HEK293 (cell line): ENCODE results near the gene CLCN3.

Source experiments
- GLI4 ChIP-seq: fragments of 450-650 bp; formaldehyde crosslinking; IDR thresholded peaks from 2 replicates; pipeline ENCODE4 v1.5.1; 2016; ENCODE audit warnings: missing biosample characterization, missing genetic modification characterization
- PATZ1 ChIP-seq: fragments of 450-650 bp; formaldehyde crosslinking; IDR thresholded peaks from 2 replicates; pipeline ENCODE4 v1.5.1; 2016; ENCODE audit warnings: missing biosample characterization, missing genetic modification characterization
- PRDM1 ChIP-seq: fragments of 450-650 bp; formaldehyde crosslinking; IDR thresholded peaks from 2 replicates; pipeline ENCODE4; 2016; ENCODE audit warnings: missing biosample characterization, missing genetic modification characterization
- SP2 ChIP-seq: fragments of 450-650 bp; formaldehyde crosslinking; IDR thresholded peaks from 2 replicates; pipeline ENCODE4 v1.5.1; 2016; ENCODE audit warnings: missing biosample characterization, missing genetic modification characterization
- TRIM28 ChIP-seq: IDR thresholded peaks from 2 replicates; pipeline ENCODE4 v1.6.1; 2011; ENCODE audit warnings: low read length, control low read depth, borderline replicate concordance
- ZNF16 ChIP-seq: fragments of 450-650 bp; formaldehyde crosslinking; IDR thresholded peaks from 2 replicates; pipeline ENCODE4 v1.5.1; 2016; ENCODE audit warnings: low read depth, missing biosample characterization, missing genetic modification characterization
- ZNF2 ChIP-seq: fragments of 450-650 bp; formaldehyde crosslinking; IDR thresholded peaks from 2 replicates; pipeline ENCODE4 v1.5.1; 2016; ENCODE audit warnings: missing biosample characterization, missing genetic modification characterization
- ZNF211 ChIP-seq: fragments of 450-650 bp; formaldehyde crosslinking; IDR thresholded peaks from 2 replicates; pipeline ENCODE4 v1.5.1; 2016; ENCODE audit warnings: low read depth, missing biosample characterization, missing genetic modification characterization
- ZNF335 ChIP-seq: fragments of 450-650 bp; formaldehyde crosslinking; conservative IDR thresholded peaks from 2 replicates; pipeline ENCODE4 v1.5.1; 2016; ENCODE audit warnings: missing biosample characterization, missing genetic modification characterization
- ZNF362 ChIP-seq: fragments of 450-650 bp; formaldehyde crosslinking; IDR thresholded peaks from 2 replicates; pipeline ENCODE4 v1.5.1; 2016; ENCODE audit warnings: missing biosample characterization, missing genetic modification characterization
- ZNF394 ChIP-seq: fragments of 450-650 bp; formaldehyde crosslinking; IDR thresholded peaks from 2 replicates; pipeline ENCODE4 v1.5.1; 2016; ENCODE audit warnings: missing biosample characterization, missing genetic modification characterization, mild to moderate bottlenecking, moderate library complexity, borderline replicate concordance
- ZNF518A ChIP-seq: fragments of 450-650 bp; formaldehyde crosslinking; conservative IDR thresholded peaks from 2 replicates; pipeline ENCODE4 v1.5.1; 2016; ENCODE audit warnings: low read depth, missing biosample characterization, missing genetic modification characterization
- ZNF692 ChIP-seq: fragments of 450-650 bp; formaldehyde crosslinking; IDR thresholded peaks from 2 replicates; pipeline ENCODE4 v1.5.1; 2016; ENCODE audit warnings: missing biosample characterization, missing genetic modification characterization
- ZNF830 ChIP-seq: fragments of 450-650 bp; IDR thresholded peaks from 2 replicates; pipeline ENCODE4 v1.5.0; 2018; ENCODE audit warnings: missing biosample characterization, missing genetic modification characterization, low read depth, mild to moderate bottlenecking, moderate library complexity
- ZNF843 ChIP-seq: fragments of 450-650 bp; formaldehyde crosslinking; IDR thresholded peaks from 2 replicates; pipeline ENCODE4 v1.5.1; 2016; ENCODE audit warnings: missing biosample characterization, missing genetic modification characterization
- ZSCAN5A ChIP-seq: fragments of 450-650 bp; formaldehyde crosslinking; IDR thresholded peaks from 2 replicates; pipeline ENCODE4 v1.5.1; 2016; ENCODE audit warnings: missing biosample characterization, missing genetic modification characterization
- ZXDB ChIP-seq: fragments of 450-650 bp; formaldehyde crosslinking; IDR thresholded peaks from 2 replicates; pipeline ENCODE4 v1.5.1; 2016; ENCODE audit warnings: missing biosample characterization, missing genetic modification characterization
- TF ChIP-seq, protein P1 (sequence below): fragments of 450-650 bp; formaldehyde crosslinking; IDR thresholded peaks from 2 replicates; pipeline ENCODE4 v1.5.1; 2016; ENCODE audit warnings: missing biosample characterization, missing genetic modification characterization
- TF ChIP-seq, protein P2 (sequence below): fragments of 450-650 bp; formaldehyde crosslinking; IDR thresholded peaks from 2 replicates; pipeline ENCODE4 v1.5.1; 2016; ENCODE audit warnings: missing biosample characterization, missing genetic modification characterization

The CLCN3 gene

DNA sequence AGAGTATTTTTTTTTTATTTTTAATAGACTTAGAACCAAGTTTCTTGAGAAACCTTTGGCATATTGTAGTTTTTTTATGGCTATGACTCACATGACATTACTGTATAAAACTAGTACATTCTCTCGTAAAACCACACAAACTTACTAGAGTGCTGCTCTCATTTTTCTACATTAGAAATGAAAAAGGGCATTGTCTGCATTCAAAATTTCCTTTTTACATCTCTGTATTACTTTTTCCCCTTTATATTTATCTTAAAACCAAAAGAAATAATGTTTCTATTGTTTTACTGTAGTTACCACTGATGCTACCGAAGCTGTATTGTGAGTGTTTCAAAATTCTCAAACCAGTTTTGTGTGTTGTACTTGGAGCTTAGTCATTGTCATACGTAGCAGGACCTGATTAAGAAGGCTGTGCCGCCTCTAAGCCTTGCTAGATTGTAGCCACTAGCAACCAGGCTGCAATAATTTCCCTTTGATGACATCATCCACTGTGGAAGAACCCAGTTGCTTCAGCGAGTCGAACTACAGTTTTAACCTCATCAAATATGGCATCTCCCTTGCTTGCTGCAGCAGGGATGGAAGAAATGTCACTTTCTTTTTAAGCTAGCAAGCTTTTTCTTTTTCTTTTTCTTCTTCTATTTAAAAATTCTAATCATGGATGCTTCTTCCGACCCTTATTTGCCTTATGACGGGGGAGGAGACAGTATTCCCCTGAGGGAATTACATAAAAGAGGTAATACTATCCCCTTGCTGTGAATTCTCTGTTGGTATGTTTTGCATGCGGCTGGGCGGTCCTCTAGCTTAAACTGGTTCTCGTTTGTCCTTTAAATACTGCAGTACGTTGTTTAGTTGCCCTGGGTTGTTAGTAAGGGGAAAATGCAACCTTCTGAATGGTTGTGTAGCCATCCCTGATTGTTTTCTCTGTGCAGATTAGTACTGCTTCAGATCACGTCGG, 39.6 kb downstream of the CLCN3 start (continued):
- TF ChIP-seq, protein P1, sequence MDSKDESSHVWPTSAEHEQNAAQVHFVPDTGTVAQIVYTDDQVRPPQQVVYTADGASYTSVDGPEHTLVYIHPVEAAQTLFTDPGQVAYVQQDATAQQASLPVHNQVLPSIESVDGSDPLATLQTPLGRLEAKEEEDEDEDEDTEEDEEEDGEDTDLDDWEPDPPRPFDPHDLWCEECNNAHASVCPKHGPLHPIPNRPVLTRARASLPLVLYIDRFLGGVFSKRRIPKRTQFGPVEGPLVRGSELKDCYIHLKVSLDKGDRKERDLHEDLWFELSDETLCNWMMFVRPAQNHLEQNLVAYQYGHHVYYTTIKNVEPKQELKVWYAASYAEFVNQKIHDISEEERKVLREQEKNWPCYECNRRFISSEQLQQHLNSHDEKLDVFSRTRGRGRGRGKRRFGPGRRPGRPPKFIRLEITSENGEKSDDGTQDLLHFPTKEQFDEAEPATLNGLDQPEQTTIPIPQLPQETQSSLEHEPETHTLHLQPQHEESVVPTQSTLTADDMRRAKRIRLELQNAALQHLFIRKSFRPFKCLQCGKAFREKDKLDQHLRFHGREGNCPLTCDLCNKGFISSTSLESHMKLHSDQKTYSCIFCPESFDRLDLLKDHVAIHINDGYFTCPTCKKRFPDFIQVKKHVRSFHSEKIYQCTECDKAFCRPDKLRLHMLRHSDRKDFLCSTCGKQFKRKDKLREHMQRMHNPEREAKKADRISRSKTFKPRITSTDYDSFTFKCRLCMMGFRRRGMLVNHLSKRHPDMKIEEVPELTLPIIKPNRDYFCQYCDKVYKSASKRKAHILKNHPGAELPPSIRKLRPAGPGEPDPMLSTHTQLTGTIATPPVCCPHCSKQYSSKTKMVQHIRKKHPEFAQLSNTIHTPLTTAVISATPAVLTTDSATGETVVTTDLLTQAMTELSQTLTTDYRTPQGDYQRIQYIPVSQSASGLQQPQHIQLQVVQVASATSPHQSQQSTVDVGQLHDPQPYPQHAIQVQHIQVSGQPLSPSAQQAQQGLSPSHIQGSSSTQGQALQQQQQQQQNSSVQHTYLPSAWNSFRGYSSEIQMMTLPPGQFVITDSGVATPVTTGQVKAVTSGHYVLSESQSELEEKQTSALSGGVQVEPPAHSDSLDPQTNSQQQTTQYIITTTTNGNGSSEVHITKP (tag by site-specific recombination): peak; percentile 95
- TF ChIP-seq ZNF211 (tag by site-specific recombination) (no peak), ZXDB (tag by site-specific recombination) (peak; percentile 55; the same call in 1 of the 2 replicates), SP2 (tag by site-specific recombination) (0 out of 2 replicates have a peak, but pooled peaks have one; percentile 8), ZNF335 (tag by site-specific recombination) (no peak; the same call in none of the 2 replicates), ZNF394 (tag by site-specific recombination) (0 out of 2 replicates have a peak, but pooled peaks have one; percentile 22), GLI4 (tag by site-specific recombination) (no peak), ZNF692 (tag by site-specific recombination) (peak; percentile 83), PRDM1 (0 out of 2 replicates have a peak, but pooled peaks have one; percentile 7), ZSCAN5A (no peak), PATZ1 (tag by site-specific recombination) (0 out of 2 replicates have a peak, but pooled peaks have one; percentile 16), ZNF362 (tag by site-specific recombination) (peak; percentile 39), ZNF16 (no peak), ZNF843 (tag by site-specific recombination) (peak; percentile 58; the same call in 1 of the 2 replicates), TRIM28 (peak; percentile 91), ZNF830 (tag by site-specific recombination) (no peak), ZNF518A (0 out of 2 replicates have a peak, but pooled peaks have one; percentile 9), ZNF2 (peak; percentile 71; the same call in 1 of the 2 replicates)
- TF ChIP-seq, protein P2, sequence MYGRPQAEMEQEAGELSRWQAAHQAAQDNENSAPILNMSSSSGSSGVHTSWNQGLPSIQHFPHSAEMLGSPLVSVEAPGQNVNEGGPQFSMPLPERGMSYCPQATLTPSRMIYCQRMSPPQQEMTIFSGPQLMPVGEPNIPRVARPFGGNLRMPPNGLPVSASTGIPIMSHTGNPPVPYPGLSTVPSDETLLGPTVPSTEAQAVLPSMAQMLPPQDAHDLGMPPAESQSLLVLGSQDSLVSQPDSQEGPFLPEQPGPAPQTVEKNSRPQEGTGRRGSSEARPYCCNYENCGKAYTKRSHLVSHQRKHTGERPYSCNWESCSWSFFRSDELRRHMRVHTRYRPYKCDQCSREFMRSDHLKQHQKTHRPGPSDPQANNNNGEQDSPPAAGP: 0 out of 2 replicates have a peak, but pooled peaks have one; percentile 57
